ENCODE results near the gene MBD4.
A peak's percentile ranks its signal among the peaks of the same experiment; 100 is the strongest.

DNA sequence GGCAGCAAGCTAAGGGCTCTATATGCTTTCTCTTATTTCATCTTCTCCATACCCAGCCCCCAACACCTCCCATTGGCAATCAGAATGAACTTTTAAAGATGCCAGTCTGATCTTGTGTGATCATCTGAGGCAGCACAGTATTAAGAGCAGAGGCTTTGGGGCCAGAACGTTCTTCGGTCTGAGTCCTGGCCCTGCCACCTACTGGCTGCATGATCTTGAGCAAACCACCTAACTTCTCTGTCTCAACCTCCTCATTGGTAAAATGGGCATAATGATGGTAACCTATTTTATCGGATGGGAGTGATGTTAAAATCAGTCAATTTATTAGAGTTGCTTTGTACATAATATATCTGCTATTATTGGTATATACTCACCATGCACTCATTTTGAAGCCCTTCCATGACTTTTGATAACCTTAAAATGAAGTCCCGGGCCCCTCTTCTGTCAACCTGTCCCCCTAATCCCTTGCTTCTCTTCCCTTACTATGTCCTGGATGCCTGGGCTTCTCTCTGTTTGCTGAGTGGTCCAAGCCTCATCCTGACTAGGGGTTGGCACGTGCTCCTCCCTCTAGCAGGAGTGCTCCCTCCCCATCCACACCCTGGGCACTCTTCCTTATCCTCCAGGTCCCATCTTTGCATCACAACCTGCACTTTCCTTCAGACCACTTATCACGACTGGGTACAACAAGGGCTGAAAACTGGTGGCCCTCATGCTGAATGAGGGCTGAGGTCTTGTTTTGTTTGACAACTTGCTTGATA, 17.6 kb downstream of the MBD4 start:
- TF ChIP-seq CTCF (conservative IDR thresholded peaks at IDR 0.05; ENCODE audit: low read depth, low read length) (0 out of 2 replicates have a peak, but pooled peaks have one; percentile 22), EZH2 (IDR thresholded peaks at IDR 0.05; ENCODE audit: borderline replicate concordance, low read depth, low read length, poor library complexity, severe bottlenecking) (no peak)
